ENCODE measurements around the gene LRRC75A.

Gene LRRC75A

GRCh38 chr17:16492613-16493530 lies 879 bp upstream of the LRRC75A start:
- DNase-seq = no peak

GRCh38 chr17:16491131-16491702 lies 776 bp downstream of the LRRC75A start:
- no peak for DNase-seq

- DNase-seq = no peak
Measured at GRCh38 chr17:16489431-16489830, 2.6 kb downstream of the LRRC75A start.

- DNase-seq = no peak
Measured at GRCh38 chr17:16488968-16489337, 3.0 kb downstream of the LRRC75A start.

- DNase-seq = no peak
Measured at GRCh38 chr17:16488186-16488967, 3.6 kb downstream of the LRRC75A start.

- DNase-seq = no peak
Measured at GRCh38 chr17:16486373-16487250, 5.4 kb downstream of the LRRC75A start.

- no peak for DNase-seq
Measured at GRCh38 chr17:16484445-16485175, 7.4 kb downstream of the LRRC75A start.

GRCh38 chr17:16483021-16483645 lies 8.9 kb downstream of the LRRC75A start:
- DNase-seq = no peak

- no peak for DNase-seq
Measured at GRCh38 chr17:16482253-16482652, 9.7 kb downstream of the LRRC75A start.

- no peak for DNase-seq
Measured at GRCh38 chr17:16480995-16481394, 11.0 kb downstream of the LRRC75A start.

GRCh38 chr17:16479264-16479663 lies 12.7 kb downstream of the LRRC75A start:
- DNase-seq = no peak

GRCh38 chr17:16478649-16479048 lies 13.3 kb downstream of the LRRC75A start:
- no peak for DNase-seq

GRCh38 chr17:16477666-16478065 lies 14.3 kb downstream of the LRRC75A start:
- no peak for DNase-seq

- DNase-seq = peak; percentile 47
Measured at GRCh38 chr17:16477255-16477654, 14.7 kb downstream of the LRRC75A start.

- no peak for DNase-seq
Measured at GRCh38 chr17:16475179-16475704, 16.8 kb downstream of the LRRC75A start.

- DNase-seq = no peak
Measured at GRCh38 chr17:16474012-16474725, 17.8 kb downstream of the LRRC75A start.

GRCh38 chr17:16473044-16474011 lies 18.7 kb downstream of the LRRC75A start:
- no peak for DNase-seq

- DNase-seq = no peak
Measured at GRCh38 chr17:16472539-16472938, 19.5 kb downstream of the LRRC75A start.

- DNase-seq = no peak
Measured at GRCh38 chr17:16471295-16471694, 20.7 kb downstream of the LRRC75A start.

Data from T1000 (cell line).